ENCODE measurements around the gene NGF. TPM values are rescaled to one million over a fixed set of nuclear protein-coding genes. Genes with fewer than 3 reads are reported as not detected.
"Not testable (repeated sequence)": the region's sequence is repeated elsewhere in the genome, so short reads cannot be mapped to it uniquely, and the experiment has no call there.

Gene NGF
- total RNA-seq: not detected in 2 replicates

- H3K27me3 Mint-ChIP-seq (ENCODE audit: insufficient read depth): peaks cover 22% of the 10 kb centered on the region
- no peaks in the 10 kb centered on the region for H3K36me3 Mint-ChIP-seq (ENCODE audit: low read depth)
- H3K4me1 Mint-ChIP-seq (ENCODE audit: low read depth): no peaks in the 10 kb centered on the region
- no peaks in the 10 kb centered on the region for H3K9me3 Mint-ChIP-seq
- intact Hi-C loops (cut with micrococcal nuclease): no loop called here
- H3K4me3 Mint-ChIP-seq: no peak within 1 kb of the TSS
- no peak within 1 kb of the TSS for H3K27ac Mint-ChIP-seq
- no peak for DNase-seq (ENCODE audit: low spot score)
Measured at GRCh38 chr1:115337633-115338456, at the start of gene NGF. Gene NGF, minus strand, starts transcription at chr1:115338249. Its CDS starts 51,454 bp downstream, at chr1:115286795.

GRCh38 chr1:115383455-115383854 is 45.4 kb upstream of the NGF start:
- H3K4me3 Mint-ChIP-seq; H3K36me3 Mint-ChIP-seq (ENCODE audit: low read depth); H3K4me1 Mint-ChIP-seq (ENCODE audit: low read depth); H3K27me3 Mint-ChIP-seq (ENCODE audit: insufficient read depth); DNase-seq (ENCODE audit: low spot score); H3K9me3 Mint-ChIP-seq; intact Hi-C loops (cut with micrococcal nuclease); H3K27ac Mint-ChIP-seq: not testable (repeated sequence)

GRCh38 chr1:115379943-115380342 is 41.9 kb upstream of the NGF start:
- Mint-ChIP-seq H3K36me3 (ENCODE audit: low read depth) (no peaks in the 10 kb centered on the region), H3K4me1 (ENCODE audit: low read depth) (no peaks in the 10 kb centered on the region), H3K4me3 (no peak overlapping the region), H3K27me3 (ENCODE audit: insufficient read depth) (no peaks in the 10 kb centered on the region), H3K9me3 (no peaks in the 10 kb centered on the region), H3K27ac (no peak overlapping the region)
- intact Hi-C loops (cut with micrococcal nuclease): no loop called here
- DNase-seq (ENCODE audit: low spot score): no peak

- intact Hi-C loops (cut with micrococcal nuclease): no loop called here
- no peak overlapping the region for H3K4me3 Mint-ChIP-seq
- no peak overlapping the region for H3K27ac Mint-ChIP-seq
- H3K4me1 Mint-ChIP-seq (ENCODE audit: low read depth): no peaks in the 10 kb centered on the region
- no peaks in the 10 kb centered on the region for H3K9me3 Mint-ChIP-seq
- H3K27me3 Mint-ChIP-seq (ENCODE audit: insufficient read depth): no peaks in the 10 kb centered on the region
- no peak for DNase-seq (ENCODE audit: low spot score)
- H3K36me3 Mint-ChIP-seq (ENCODE audit: low read depth): no peaks in the 10 kb centered on the region
Measured at GRCh38 chr1:115377411-115377810, 39.4 kb upstream of the NGF start.

GRCh38 chr1:115374598-115374997 is 36.5 kb upstream of the NGF start:
- H3K27ac Mint-ChIP-seq: no peak overlapping the region
- no peaks in the 10 kb centered on the region for H3K36me3 Mint-ChIP-seq (ENCODE audit: low read depth)
- no peaks in the 10 kb centered on the region for H3K4me1 Mint-ChIP-seq (ENCODE audit: low read depth)
- DNase-seq (ENCODE audit: low spot score): no peak
- no peaks in the 10 kb centered on the region for H3K9me3 Mint-ChIP-seq
- H3K4me3 Mint-ChIP-seq: no peak overlapping the region
- intact Hi-C loops (cut with micrococcal nuclease): no loop called here
- H3K27me3 Mint-ChIP-seq (ENCODE audit: insufficient read depth): no peaks in the 10 kb centered on the region

GRCh38 chr1:115373305-115373704 is 35.3 kb upstream of the NGF start:
- Mint-ChIP-seq H3K4me1 (ENCODE audit: low read depth) (no peaks in the 10 kb centered on the region), H3K36me3 (ENCODE audit: low read depth) (no peaks in the 10 kb centered on the region), H3K9me3 (no peaks in the 10 kb centered on the region), H3K27ac (no peak overlapping the region), H3K27me3 (ENCODE audit: insufficient read depth) (no peaks in the 10 kb centered on the region), H3K4me3 (no peak overlapping the region)
- intact Hi-C loops (cut with micrococcal nuclease): no loop called here
- no peak for DNase-seq (ENCODE audit: low spot score)

GRCh38 chr1:115365738-115366137 is 27.7 kb upstream of the NGF start:
- Mint-ChIP-seq H3K27me3 (ENCODE audit: insufficient read depth) (peaks cover 4% of the 10 kb centered on the region), H3K9me3 (no peaks in the 10 kb centered on the region), H3K4me3 (no peak overlapping the region), H3K4me1 (ENCODE audit: low read depth) (no peaks in the 10 kb centered on the region), H3K27ac (no peak overlapping the region), H3K36me3 (ENCODE audit: low read depth) (no peaks in the 10 kb centered on the region)
- DNase-seq (ENCODE audit: low spot score): no peak
- intact Hi-C loops (cut with micrococcal nuclease): no loop called here

GRCh38 chr1:115364780-115365155 is 26.7 kb upstream of the NGF start:
- intact Hi-C loops (cut with micrococcal nuclease): no loop called here
- H3K27ac Mint-ChIP-seq: no peak overlapping the region
- H3K36me3 Mint-ChIP-seq (ENCODE audit: low read depth): no peaks in the 10 kb centered on the region
- H3K4me1 Mint-ChIP-seq (ENCODE audit: low read depth): no peaks in the 10 kb centered on the region
- DNase-seq (ENCODE audit: low spot score): no peak
- H3K4me3 Mint-ChIP-seq: no peak overlapping the region
- peaks cover 4% of the 10 kb centered on the region for H3K27me3 Mint-ChIP-seq (ENCODE audit: insufficient read depth)
- H3K9me3 Mint-ChIP-seq: no peaks in the 10 kb centered on the region

GRCh38 chr1:115364046-115364779 is 26.2 kb upstream of the NGF start:
- DNase-seq (ENCODE audit: low spot score): no peak
- no peak overlapping the region for H3K27ac Mint-ChIP-seq
- no peaks in the 10 kb centered on the region for H3K36me3 Mint-ChIP-seq (ENCODE audit: low read depth)
- no peak overlapping the region for H3K4me3 Mint-ChIP-seq
- intact Hi-C loops (cut with micrococcal nuclease): no loop called here
- peaks cover 4% of the 10 kb centered on the region for H3K27me3 Mint-ChIP-seq (ENCODE audit: insufficient read depth)
- no peaks in the 10 kb centered on the region for H3K4me1 Mint-ChIP-seq (ENCODE audit: low read depth)
- no peaks in the 10 kb centered on the region for H3K9me3 Mint-ChIP-seq

GRCh38 chr1:115363171-115363570 is 25.1 kb upstream of the NGF start:
- Mint-ChIP-seq H3K27ac (no peak overlapping the region), H3K36me3 (ENCODE audit: low read depth) (no peaks in the 10 kb centered on the region), H3K27me3 (ENCODE audit: insufficient read depth) (peaks cover 4% of the 10 kb centered on the region), H3K9me3 (peaks cover 4% of the 10 kb centered on the region), H3K4me3 (no peak overlapping the region), H3K4me1 (ENCODE audit: low read depth) (no peaks in the 10 kb centered on the region)
- no peak for DNase-seq (ENCODE audit: low spot score)
- intact Hi-C loops (cut with micrococcal nuclease): no loop called here

- not testable (repeated sequence) for H3K4me3 Mint-ChIP-seq; DNase-seq (ENCODE audit: low spot score)
Measured at GRCh38 chr1:115360505-115361129, 22.6 kb upstream of the NGF start.

GRCh38 chr1:115359787-115360452 is 21.9 kb upstream of the NGF start:
- intact Hi-C loops (cut with micrococcal nuclease); H3K36me3 Mint-ChIP-seq (ENCODE audit: low read depth); H3K27ac Mint-ChIP-seq: not testable (repeated sequence)

More at GRCh38 chr1:115360505-115361129, 22.6 kb upstream of the NGF start:
- H3K4me1 Mint-ChIP-seq (ENCODE audit: low read depth); H3K36me3 Mint-ChIP-seq (ENCODE audit: low read depth); H3K27me3 Mint-ChIP-seq (ENCODE audit: insufficient read depth); H3K27ac Mint-ChIP-seq; H3K9me3 Mint-ChIP-seq; intact Hi-C loops (cut with micrococcal nuclease): not testable (repeated sequence)

GRCh38 chr1:115356356-115356755 is 18.3 kb upstream of the NGF start:
- intact Hi-C loops (cut with micrococcal nuclease): no loop called here
- Mint-ChIP-seq H3K27me3 (ENCODE audit: insufficient read depth) (no peaks in the 10 kb centered on the region), H3K27ac (no peak overlapping the region), H3K4me1 (ENCODE audit: low read depth) (no peaks in the 10 kb centered on the region), H3K36me3 (ENCODE audit: low read depth) (no peaks in the 10 kb centered on the region), H3K9me3 (peaks cover 5% of the 10 kb centered on the region), H3K4me3 (no peak overlapping the region)
- DNase-seq (ENCODE audit: low spot score): no peak

More at GRCh38 chr1:115359787-115360452, 21.9 kb upstream of the NGF start:
- not testable (repeated sequence) for H3K4me1 Mint-ChIP-seq (ENCODE audit: low read depth); H3K9me3 Mint-ChIP-seq; DNase-seq (ENCODE audit: low spot score); H3K27me3 Mint-ChIP-seq (ENCODE audit: insufficient read depth); H3K4me3 Mint-ChIP-seq

Data from activated T-helper 1 cell treated with anti-CD3 and anti-CD28 coated beads, Interleukin-12 subunit alpha, Interleukin-12 subunit beta, Interleukin-2, Interleukin-4 antibody, amounts not matched to agents 30 ng/mL and 10 ng/mL and 1 ng/mL, durations not matched to agents 14 hours and 24 hours and 36 hours (primary cell).